Sigmoid colon (tissue), 4 donors: Measurements from ENCODE around the gene BMP10.

Experiments used
- CTCF ChIP-seq, 4 experiments: fragments of 450-650 bp in 3 of 4; fragments of 200-600 bp in 1 of 4; IDR thresholded peaks; one replicate each; pipeline ENCODE4 v1.5.1; 2016 to 2019; ENCODE audit warnings: antibody characterized with exemption in 4 of 4, mild to moderate bottlenecking in 3 of 4, moderate library complexity in 2 of 4
- POLR2A ChIP-seq, 2 donors: fragments of 450-650 bp; IDR thresholded peaks; one replicate each; pipeline ENCODE4 v1.6.1; 2016; ENCODE audit warnings: antibody characterized with exemption in 2 of 2, mild to moderate bottlenecking in 2 of 2, moderate library complexity in 2 of 2
- POLR2AphosphoS5 ChIP-seq, 4 donors: sonication (generic); formaldehyde crosslinking; IDR thresholded peaks; one replicate each; pipeline ENCODE4 v1.6.1; 2017; ENCODE audit warnings: antibody characterized with exemption in 4 of 4

- no peak for TF ChIP-seq CTCF (IDR thresholded peaks at IDR 0.05)
- TF ChIP-seq POLR2AphosphoS5 (IDR thresholded peaks at IDR 0.05): no peak
- no peak for TF ChIP-seq POLR2A (IDR thresholded peaks at IDR 0.05)
These were observed 18.2 kb downstream of the BMP10 start for GRCh38 chr2:68853035-68853434.
